Measurements from ENCODE around the gene NUMB. TPM values are rescaled to one million over a fixed set of nuclear protein-coding genes. Genes with fewer than 3 reads are reported as not detected.

Gene NUMB
- total and polyA plus RNA-seq, 12 donors = 18.9 to 42.6 (median 32.0) TPM

DNA sequence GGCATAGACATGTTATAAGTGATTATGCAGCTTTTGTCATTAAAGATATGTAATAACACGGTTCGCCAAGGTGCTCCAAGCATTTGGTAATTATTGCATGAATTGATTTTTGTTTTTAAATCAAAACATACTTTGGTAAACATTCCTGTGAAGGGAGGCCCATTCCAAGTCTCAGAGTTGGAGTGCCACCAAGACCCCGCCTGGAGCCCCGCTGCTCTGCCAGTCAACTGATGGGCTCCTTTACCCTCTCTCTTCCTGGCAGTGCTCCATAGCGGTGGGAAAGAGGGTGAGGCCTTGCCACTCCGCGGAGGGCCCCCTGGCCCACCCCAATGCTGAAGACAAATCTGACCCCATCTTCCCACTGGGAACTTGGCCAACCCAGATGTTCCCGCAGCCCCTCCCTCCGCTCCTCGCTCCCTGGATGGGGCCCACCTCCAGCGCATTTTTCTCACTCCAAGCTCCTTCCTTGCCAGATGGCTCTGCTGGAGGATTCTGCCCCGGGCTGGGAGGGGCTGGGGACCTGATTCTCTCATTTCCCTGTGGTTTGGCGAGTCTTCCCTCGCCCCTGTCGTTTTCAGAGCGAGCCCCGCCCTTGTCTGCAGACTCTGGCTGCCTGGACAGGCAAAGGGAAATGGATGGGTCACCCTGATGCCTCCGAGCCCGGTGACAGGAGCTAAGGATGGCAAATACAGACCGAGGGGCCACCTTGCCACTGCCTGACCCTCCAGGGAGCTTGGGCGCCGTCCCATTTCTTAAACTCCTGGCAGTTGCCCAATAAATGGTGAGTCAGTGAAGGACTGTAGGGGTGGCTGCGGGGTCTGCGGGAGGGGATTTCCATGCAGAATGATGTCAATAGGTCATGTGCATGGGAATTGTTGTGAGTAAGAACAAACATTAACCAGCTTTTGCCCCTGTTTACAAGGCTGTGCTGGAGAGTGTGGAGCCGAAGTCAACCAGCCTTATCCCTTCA is 230.2 kb downstream of the NUMB start:
- Histone ChIP-seq H3K27ac (peak overlapping the region in 7 of 10 donors; percentile 18 to 72 (median 33)), H3K4me3 (no peak overlapping the region), H3K27me3 (peaks cover 0 to 9% (median 0%) of the 10 kb centered on the region in 7 donors), H3K36me3 (peaks cover 0 to 23% (median 0%) of the 10 kb centered on the region in 9 donors), H3K9me3 (no peaks in the 10 kb centered on the region), H3K4me1 (peaks cover 7 to 37% (median 15%) of the 10 kb centered on the region in 9 donors)
- intact Hi-C loops (cut with DNase I) = no loop called here
- ATAC-seq (peak; percentile 50 to 81 (median 62)), DNase-seq (peak; percentile 42 to 47)
- TF ChIP-seq, protein P1, sequence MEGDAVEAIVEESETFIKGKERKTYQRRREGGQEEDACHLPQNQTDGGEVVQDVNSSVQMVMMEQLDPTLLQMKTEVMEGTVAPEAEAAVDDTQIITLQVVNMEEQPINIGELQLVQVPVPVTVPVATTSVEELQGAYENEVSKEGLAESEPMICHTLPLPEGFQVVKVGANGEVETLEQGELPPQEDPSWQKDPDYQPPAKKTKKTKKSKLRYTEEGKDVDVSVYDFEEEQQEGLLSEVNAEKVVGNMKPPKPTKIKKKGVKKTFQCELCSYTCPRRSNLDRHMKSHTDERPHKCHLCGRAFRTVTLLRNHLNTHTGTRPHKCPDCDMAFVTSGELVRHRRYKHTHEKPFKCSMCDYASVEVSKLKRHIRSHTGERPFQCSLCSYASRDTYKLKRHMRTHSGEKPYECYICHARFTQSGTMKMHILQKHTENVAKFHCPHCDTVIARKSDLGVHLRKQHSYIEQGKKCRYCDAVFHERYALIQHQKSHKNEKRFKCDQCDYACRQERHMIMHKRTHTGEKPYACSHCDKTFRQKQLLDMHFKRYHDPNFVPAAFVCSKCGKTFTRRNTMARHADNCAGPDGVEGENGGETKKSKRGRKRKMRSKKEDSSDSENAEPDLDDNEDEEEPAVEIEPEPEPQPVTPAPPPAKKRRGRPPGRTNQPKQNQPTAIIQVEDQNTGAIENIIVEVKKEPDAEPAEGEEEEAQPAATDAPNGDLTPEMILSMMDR (IDR thresholded peaks at IDR 0.05) = no peak
- WGBS, 2 donors = 44 to 45% methylated on average over 25 of the region's 25 CpGs

DNA sequence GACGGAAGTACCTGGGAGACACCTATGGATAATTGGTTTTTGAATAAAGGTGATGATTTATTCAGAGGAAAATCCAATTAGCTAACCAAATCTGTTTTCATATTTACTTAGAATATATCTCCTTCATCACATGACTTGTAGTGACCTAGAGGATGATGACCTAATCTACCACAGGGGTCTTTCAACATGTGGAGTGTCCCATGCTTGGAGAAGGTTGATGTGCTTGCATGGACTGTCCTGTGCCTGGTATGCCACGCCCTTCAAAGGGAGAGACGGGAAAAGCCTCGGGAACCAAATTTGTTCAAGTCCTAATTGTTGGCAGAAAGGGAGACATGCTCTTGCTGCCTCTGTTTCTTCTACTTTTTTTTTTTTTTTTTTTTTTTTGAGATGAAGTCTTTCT is 232.8 kb downstream of the NUMB start:
- no peak for DNase-seq
- Histone ChIP-seq H3K4me3 (no peak overlapping the region), H3K27me3 (no peaks in the 10 kb centered on the region), H3K9me3 (no peaks in the 10 kb centered on the region), H3K36me3 (peaks cover 0 to 49% (median 0%) of the 10 kb centered on the region in 9 donors), H3K4me1 (peaks cover 7 to 33% (median 14%) of the 10 kb centered on the region in 9 donors), H3K27ac (no peak overlapping the region)
- 90 to 93% methylated on average over 4 of the region's 4 CpGs for WGBS, 2 donors
- no peak for ATAC-seq
- TF ChIP-seq, protein P1 (IDR thresholded peaks at IDR 0.05) = no peak
- intact Hi-C loops (cut with DNase I) = no loop called here

Other genes with a start within 250 kb of the NUMB start
- gene PAPLN, start 221.0 kb downstream of the NUMB start, total RNA-seq = 1 to 10 TPM in 7 of 10 donors, under 1 TPM in 3; 0.67 to 3.8 (median 1.8) TPM
- gene PAPLN, start 221.0 kb downstream of the NUMB start, polyA plus RNA-seq = 1 to 10 TPM in 1 of 2 donors, under 1 TPM in 1; 0.64 to 4.1 TPM
- 1 to 10 TPM; 5.9 to 9.1 (median 7.6) TPM for gene RIOX1, start 32.4 kb upstream of the NUMB start, total RNA-seq
- 1 to 10 TPM; 4.3 to 5.4 TPM for gene RIOX1, start 32.4 kb upstream of the NUMB start, polyA plus RNA-seq
- gene ACOT1, start 78.6 kb upstream of the NUMB start, total RNA-seq = 10 to 100 TPM in 9 of 10 donors, 1 to 10 TPM in 1; 6.6 to 49.3 (median 30.0) TPM
- 10 to 100 TPM in 1 of 2 donors, 1 to 10 TPM in 1; 7.2 to 11.8 TPM for gene ACOT1, start 78.6 kb upstream of the NUMB start, polyA plus RNA-seq
- under 1 TPM in 8 of 10 donors, not detected in 2; 0.07 to 0.33 (median 0.18) TPM for gene HEATR4, start 100.4 kb upstream of the NUMB start, total RNA-seq
- gene HEATR4, start 100.4 kb upstream of the NUMB start, polyA plus RNA-seq = under 1 TPM; 0.01 to 0.15 TPM
- 100 to 1,000 TPM; 110 to 267 (median 158) TPM for gene ACOT2, start 110.7 kb upstream of the NUMB start, total RNA-seq
- gene ACOT2, start 110.7 kb upstream of the NUMB start, polyA plus RNA-seq = 10 to 100 TPM; 54.9 to 77.8 TPM
- 1 to 10 TPM in 5 of 10 donors, under 1 TPM in 5; 0.13 to 1.9 (median 1.0) TPM for gene ACOT4, start 133.3 kb upstream of the NUMB start, total RNA-seq
- gene ACOT4, start 133.3 kb upstream of the NUMB start, polyA plus RNA-seq = under 1 TPM; 0.37 to 0.88 TPM
- gene ACOT6, start 154.0 kb upstream of the NUMB start, total RNA-seq = not detected
- gene ACOT6, start 154.0 kb upstream of the NUMB start, polyA plus RNA-seq = not detected
- 10 to 100 TPM; 11.6 to 21.2 (median 14.0) TPM for gene DNAL1, start 186.4 kb upstream of the NUMB start, total RNA-seq
- 1 to 10 TPM; 5.9 to 9.1 TPM for gene DNAL1, start 186.4 kb upstream of the NUMB start, polyA plus RNA-seq

Data from heart right ventricle (tissue), 16 donors.